HG02970 (cell line): ENCODE results near the gene PRKAR2B.
"Not testable (repeated sequence)": the region's sequence is repeated elsewhere in the genome, so short reads cannot be mapped to it uniquely, and the experiment has no call there.

Source experiments
- ATAC-seq: cut with Tn5 transposase; IDR thresholded peaks from one replicate; pipeline ENCODE4 v1.9.1; 2021; ENCODE audit warnings: mild to moderate bottlenecking, moderate library complexity, moderate number of reproducible peaks; ENCODE audit not compliant: unreplicated experiment, low FRiP score

Gene PRKAR2B

GRCh38 chr7:107111196-107111595 is 66.7 kb downstream of the PRKAR2B start:
- ATAC-seq, result no peak

DNA sequence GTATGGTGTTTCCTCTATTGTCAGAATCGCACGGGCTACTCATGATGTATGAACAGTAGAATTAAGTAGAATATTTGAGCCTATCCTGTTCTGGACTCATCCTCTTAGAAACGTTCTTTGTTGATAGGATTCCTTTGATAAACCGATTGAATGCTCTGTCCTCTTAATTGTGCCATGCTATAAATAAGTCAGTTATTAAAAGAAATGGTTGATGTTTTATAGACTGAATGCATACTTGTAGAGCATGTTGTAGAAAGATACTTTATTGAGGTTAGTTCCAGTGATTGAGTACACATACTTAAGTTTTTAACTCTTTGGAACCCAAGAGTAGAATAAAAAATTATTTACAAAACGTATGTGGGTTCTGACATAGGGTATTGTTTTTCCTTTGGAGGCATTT is 69.4 kb downstream of the PRKAR2B start:
- no peak for ATAC-seq

GRCh38 chr7:107115114-107115513 is 70.6 kb downstream of the PRKAR2B start:
- no peak for ATAC-seq

GRCh38 chr7:107115762-107116540 is 71.4 kb downstream of the PRKAR2B start:
- ATAC-seq, result no peak

DNA sequence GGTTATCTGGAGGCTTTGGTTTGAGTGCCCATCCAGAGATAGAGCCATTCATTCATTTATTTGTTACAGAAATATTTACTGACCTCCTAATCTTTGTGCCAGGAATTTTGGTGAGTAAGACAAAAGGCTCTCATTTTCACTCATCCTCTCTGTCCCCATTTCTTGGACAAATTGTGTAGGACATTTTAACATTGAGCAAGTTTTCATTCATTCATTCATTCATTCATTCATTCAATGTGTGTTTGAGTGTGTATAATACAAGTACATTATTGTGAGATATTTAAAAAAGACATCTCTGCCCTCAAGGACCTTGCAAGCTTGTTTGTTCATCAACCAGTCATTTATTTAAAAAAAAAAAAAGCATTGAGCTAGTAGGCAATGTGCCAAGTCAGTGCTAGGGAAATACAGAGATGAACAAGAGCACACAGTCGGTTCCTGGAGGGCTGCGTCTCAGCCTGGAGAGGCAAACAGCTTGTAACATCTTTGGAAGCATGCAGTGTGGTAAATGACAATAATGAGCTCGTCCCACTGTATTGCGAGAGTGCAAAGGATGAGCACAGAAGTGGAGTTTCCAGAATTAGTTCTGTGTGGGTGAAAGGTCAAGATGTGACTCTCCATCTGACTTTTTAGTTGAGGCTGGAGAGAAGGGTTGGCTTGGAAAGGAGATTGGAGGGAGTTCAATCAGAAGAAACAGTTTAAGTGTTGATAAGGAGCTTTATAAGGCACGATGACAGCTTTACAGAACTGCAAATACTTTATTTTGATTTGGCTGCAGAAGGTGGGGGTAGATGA is 73.8 kb downstream of the PRKAR2B start:
- no peak for ATAC-seq

GRCh38 chr7:107119376-107120105 is 75.0 kb downstream of the PRKAR2B start:
- no peak for ATAC-seq

DNA sequence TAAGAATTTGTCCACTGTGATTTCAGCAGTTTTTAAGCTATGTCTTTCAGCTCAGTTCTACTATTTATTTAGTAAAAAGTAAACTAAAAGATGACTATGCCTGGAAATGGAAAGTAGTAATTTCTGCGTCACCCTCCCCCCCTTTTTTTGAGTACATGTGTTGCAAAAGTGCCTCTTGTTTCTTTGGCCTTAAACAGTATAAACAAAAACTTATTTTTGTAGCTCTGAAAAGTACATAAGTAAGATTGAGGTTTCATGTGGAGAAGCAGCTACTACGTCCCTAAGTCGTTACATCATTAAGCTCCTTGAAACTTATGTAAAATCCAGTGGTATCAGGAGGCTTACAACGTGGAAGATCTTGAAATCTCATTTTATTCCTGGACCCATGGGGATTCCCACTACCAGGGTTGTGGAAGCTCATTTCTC is 78.0 kb downstream of the PRKAR2B start:
- no peak for ATAC-seq

- ATAC-seq, result no peak
Measured at GRCh38 chr7:107123392-107123791, 78.9 kb downstream of the PRKAR2B start.

DNA sequence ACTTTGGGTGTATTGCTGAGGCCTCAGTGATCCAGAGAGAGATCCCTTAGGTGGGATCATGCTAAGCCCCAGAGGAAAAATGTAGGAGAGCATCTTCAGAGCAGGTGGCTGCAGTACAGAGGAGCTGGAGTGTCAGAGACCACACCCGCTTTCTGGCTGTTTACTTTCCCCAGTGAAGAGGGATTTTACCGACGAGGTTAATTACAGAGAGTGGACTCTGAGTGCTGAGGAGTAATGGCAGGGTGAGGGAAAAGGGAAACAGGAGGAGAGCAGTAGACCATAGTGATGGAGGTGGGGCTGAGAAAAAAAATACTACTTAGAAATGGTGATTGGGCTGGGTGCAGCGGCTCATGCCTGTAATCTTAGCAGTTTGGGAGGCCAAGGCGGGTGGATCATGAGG is 81.0 kb downstream of the PRKAR2B start:
- ATAC-seq, result no peak

- ATAC-seq, result no peak
Measured at GRCh38 chr7:107128217-107128616, 83.7 kb downstream of the PRKAR2B start.

GRCh38 chr7:107128748-107129147 is 84.2 kb downstream of the PRKAR2B start:
- no peak for ATAC-seq

DNA sequence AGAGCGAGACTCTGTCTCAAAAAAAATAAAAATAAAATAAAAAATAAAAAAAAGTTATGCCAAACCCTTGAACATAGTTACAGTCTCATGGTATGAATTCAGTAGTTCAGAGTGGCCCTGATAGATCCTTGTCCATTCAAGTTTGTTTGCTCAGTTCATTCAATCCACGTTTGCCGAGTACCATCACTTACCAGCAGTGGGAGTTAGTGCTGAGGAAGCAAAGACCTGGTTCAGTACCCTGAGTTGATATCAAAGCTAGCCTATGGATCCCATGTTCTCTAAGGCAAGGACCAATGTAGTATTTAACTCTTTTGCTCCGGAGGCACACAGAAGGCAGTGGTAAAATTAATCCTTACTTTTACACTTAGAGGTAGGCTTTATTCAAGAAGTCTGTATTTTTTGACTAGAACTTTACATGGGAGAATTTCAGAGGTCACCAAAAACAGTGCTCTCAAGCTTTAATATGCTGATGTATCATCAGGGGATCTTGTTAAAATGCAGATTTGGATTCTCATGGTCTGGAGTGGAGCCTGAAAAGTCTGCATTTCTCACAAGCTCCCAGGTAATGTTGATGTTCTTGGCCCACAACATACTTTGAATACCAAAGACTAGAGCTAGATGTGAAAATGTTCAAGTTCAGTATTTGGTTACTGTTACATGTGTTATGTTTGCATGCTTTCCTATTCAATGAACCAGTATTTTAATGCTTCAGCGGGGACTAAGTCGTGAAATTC is 86.1 kb downstream of the PRKAR2B start:
- no peak for ATAC-seq

DNA sequence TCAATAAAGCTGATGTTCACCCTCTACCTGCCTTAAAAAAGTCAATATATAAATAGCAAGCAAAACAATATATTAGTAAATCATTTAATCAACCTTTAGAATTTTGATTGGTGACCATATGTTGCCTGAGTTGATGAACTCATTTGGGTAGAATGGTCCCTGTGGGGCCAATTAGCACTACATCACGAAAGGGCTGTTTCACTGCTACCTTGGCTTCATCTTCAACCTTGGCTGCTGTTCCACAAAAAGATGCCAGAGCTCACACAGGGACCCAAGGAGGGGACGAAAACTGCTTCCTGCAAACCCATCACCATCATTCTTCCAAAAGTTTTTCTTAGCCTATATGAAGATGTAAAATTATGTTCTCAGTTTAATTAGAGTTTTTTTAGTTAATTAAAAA is 88.9 kb downstream of the PRKAR2B start:
- ATAC-seq, result no peak

DNA sequence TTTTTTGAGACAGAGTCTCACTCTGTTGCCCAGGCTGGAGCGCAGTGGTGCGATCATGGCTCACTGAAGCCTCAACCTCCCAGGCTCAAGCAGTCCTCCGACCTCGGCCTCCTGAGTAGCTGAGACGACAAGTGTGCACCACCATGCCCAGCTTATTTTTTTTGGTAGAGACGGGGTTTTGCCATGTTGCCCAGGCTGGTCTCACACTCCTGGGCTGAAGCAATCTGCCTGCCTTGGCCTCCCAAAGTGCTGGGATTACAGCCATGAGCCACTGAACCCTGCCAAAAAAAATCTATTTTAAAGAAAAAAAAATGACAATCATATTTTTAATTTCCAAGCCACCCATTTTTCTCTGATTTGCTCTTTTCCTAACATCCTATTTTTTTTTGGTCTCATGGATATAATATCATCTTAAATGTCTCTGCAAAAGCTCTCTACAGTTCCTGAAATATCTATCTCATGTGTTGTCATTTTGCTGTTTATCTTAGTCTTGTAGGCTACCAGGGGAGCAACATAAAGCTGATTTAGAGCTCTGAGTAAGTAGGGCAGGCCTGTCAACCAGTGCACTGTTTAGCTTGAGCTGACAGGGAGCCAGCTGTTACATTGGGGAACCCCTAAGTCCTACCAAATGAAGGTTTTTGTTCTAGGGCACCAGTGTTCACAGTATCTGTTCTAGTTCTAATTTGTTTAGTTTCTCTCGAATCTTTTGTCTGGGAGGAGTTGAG is 94.4 kb downstream of the PRKAR2B start:
- no peak for ATAC-seq

DNA sequence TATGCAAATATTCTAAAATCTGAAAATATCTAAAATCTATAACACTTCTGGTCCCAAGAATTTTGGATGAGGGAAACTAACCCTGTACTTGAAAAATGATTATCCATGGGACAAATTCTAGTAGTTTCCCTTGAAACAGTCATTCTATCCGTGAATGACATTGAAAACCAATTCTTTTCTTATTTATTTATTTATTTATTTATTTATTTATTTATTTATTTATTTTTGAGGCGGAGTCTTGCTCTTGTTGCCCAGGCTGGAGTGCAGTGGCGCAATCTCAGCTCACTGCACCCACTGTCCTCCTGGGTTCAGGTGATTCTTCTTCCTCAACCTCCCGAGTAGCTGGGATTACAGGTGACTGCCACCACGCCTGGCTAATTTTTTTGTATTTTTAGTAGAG is 99.4 kb downstream of the PRKAR2B start:
- ATAC-seq, result not testable (repeated sequence)

DNA sequence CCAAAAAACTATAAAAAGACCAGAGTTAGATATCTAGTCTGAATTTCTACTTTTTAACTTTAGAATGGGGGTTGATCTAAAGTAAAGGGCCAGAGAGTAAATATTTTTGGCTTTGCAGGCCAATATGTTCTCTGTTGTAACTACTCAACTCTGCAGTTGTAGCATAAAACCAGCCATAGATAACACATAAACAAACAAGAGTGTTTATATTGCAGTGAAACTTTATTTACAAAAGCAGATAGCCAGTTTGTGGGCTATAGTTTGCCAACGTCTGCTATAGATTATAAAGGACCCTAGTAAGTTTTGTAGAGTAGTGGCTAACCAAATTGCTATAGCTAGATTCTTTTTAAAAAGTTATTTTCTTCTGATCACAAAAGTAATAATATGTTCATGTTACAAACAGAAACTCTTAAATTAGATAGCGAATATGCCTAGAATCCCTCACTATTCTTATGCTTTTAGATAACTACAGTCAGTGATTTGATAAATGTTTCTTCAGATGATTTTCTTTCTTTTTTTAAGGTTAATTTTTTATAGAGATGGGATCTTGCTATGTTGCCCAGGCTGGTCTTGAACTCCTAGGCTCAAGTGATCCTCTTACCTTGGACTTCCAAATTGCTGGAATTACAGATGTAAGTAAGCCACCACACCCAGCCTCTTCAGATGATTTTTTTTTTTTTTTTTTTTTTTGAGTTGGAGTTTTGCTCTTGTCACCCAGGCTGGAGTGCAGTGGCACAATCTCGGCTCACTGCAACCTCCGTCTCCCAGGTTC is 100.7 kb downstream of the PRKAR2B start:
- ATAC-seq, result no peak

DNA sequence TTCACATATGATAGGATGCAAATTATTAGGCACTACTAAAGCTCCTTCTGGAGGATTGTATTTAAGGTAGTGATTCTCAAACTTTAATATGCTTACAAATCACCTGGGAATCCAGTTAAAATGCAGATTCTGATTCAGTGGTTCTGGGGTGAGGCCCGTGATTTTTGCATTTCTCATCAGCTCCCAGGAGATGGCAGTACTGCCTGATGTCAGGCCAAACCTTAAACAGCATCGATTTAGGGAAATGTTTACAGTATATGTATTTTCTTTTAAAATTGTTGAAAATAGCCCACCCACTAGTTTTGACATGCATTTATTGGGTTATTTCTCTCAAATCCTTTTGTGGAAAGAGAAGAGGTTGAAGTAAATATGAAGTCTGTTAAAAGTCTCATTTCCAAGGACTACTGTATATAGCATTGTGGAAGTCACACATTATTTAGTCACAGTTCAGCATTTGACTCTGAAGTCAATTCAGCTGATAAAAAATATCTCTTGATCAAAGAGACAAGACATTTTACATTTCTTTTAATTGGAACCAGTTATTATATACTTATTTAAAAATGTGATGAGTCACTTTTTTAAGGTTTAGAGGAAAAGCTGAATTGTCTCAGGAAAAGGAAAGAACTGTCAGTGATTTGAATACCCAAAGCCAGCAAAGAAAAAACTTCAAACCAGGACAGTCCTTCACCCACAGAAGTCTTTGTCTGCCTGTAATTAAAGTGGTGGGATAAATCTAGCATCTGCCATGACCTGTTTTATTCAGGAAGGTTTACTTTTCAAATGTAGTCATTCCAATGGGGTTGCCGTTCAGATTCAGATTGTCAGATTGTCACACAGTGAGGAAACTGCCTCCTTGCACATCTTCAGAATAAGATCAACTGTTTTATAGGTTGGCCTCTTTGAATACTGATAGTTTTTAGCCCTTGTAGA is 103.2 kb downstream of the PRKAR2B start:
- ATAC-seq, result no peak

DNA sequence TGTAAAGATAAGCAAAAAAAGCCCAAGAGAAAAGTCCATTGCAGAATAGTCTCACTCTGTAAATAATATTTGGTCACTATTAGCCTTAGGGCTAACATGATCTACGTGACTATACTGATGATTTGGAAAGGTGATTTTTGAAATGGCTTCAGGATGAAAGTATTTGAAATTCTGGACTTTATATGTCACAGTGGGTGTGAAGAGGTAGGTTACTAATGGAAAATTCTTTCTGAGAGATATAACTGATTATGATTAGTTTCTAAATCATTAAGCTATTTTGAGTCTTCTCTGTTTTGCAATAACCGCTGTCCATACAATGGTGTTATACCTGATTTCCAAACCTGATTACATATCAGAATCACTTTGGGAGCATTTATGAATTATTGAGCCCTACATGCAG is 104.2 kb downstream of the PRKAR2B start:
- no peak for ATAC-seq
